Activated naive CD8-positive, alpha-beta T cell (primary cell): ENCODE data around the gene WWTR1.

Experiments
- H3K27ac Mint-ChIP-seq: one replicate; pipeline ENCODE4 v1.8.0; 2021; ENCODE audit warnings: mixed read lengths
- H3K27me3 Mint-ChIP-seq: one replicate; pipeline ENCODE4 v1.8.0; 2021; ENCODE audit warnings: mixed read lengths
- H3K36me3 Mint-ChIP-seq: one replicate; pipeline ENCODE4 v1.8.0; 2021; ENCODE audit warnings: mixed read lengths
- H3K4me1 Mint-ChIP-seq: one replicate; pipeline ENCODE4 v1.8.0; 2021; ENCODE audit warnings: low read depth, mixed read lengths
- H3K4me3 Mint-ChIP-seq: one replicate; pipeline ENCODE4 v1.8.0; 2021; ENCODE audit warnings: mild to moderate bottlenecking, mixed read lengths
- H3K9me3 Mint-ChIP-seq: one replicate; pipeline ENCODE4 v1.8.0; 2021; ENCODE audit warnings: low read depth, mixed read lengths

Gene WWTR1

DNA sequence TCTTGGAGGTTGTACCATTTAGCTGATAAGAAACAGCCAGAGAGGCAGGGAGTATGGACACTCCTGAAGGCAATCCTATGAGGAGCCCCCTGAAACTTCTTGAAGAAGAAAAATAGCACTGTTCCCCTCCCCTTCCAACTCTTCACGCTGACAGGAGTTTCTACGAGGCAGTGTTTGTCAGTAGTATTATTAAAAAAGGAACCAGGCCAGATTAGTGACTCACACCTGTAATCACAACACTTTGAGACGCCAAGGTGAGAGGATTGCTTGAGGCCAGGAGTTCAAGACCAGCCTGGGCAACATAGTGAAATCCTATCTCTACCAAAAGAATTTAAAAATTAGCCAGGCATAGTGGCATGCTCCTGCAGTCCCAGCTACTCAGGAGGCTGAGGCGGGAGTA lies 38.7 kb downstream of the WWTR1 start:
- Mint-ChIP-seq H3K9me3 (no peaks in the 10 kb centered on the region), H3K27ac (no peak overlapping the region), H3K4me1 (peaks cover 5% of the 10 kb centered on the region), H3K27me3 (peaks cover 1% of the 10 kb centered on the region), H3K36me3 (no peaks in the 10 kb centered on the region), H3K4me3 (no peak overlapping the region)

DNA sequence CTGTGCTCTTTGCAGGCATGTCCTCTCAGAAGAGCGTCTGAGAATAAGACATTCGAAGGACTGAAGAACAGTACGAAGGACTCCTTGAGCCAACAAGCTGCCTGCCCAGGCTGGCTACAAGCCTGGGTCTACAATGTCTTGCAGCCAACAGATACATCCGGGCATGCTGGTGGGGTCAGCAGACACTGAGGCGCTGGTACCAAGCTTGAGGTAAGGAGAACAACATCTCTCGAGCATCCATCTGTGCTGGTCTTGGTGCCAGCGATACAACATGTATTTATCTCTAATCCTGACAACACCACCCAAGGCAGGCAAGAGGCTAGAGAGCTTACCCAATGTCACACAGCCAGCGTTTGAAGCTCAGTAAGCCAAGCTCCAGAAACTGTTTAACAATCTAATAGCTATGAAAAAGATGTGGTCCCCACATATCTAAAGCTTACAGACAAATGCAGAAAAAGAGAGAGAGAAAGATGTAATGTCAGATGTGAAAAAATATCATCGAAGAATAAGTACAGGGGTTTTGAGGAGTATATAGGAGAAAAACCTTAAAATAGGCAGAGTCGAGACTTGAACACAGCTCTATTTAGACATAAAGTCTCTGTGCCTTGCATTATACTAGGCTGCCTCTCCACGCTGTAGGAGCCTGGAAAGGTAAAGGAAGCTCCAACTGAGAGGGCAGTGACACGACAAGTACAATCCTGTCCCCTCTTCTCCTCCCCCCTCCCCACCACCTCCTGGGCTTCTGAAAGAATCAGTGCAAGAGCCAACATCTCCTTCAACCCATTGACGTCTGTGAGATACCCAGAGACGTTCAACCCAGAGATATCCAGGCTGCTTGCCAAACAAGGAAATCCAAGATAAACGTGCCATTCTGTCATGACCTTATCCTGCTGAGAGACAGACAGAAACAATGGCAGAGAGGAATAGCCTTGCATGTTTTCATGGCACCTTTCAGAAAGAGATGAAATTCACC lies 39.4 kb downstream of the WWTR1 start:
- Mint-ChIP-seq H3K27ac (no peak overlapping the region), H3K4me1 (peaks cover 5% of the 10 kb centered on the region), H3K4me3 (no peak overlapping the region), H3K27me3 (peaks cover 1% of the 10 kb centered on the region), H3K36me3 (no peaks in the 10 kb centered on the region), H3K9me3 (no peaks in the 10 kb centered on the region)

DNA sequence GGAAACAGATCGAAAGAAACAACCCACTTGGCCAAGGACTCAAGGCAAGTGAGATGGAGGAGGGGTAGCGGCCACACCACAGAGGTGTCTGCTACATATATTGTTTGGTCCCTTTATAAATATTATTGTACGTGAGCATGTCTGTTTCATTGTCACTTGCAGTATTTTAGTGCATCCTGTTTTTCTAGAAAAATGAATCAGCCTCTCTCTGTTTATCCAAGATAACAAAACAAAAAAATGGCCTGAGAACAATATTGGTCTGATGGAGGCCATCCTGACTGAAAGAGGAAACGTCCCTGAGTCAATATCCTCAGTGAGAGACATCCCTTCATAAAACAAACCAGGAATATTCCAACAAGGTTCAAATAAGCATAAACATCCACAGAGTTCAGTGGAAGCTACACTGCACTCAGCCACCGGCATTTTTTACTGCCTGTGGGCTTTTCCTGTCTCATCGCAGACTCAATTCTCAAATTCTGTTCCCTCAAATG lies 42.0 kb downstream of the WWTR1 start:
- H3K4me1 Mint-ChIP-seq: peaks cover 3% of the 10 kb centered on the region
- no peaks in the 10 kb centered on the region for H3K9me3 Mint-ChIP-seq
- no peak overlapping the region for H3K27ac Mint-ChIP-seq
- no peaks in the 10 kb centered on the region for H3K36me3 Mint-ChIP-seq
- H3K4me3 Mint-ChIP-seq: no peak overlapping the region
- no peaks in the 10 kb centered on the region for H3K27me3 Mint-ChIP-seq

DNA sequence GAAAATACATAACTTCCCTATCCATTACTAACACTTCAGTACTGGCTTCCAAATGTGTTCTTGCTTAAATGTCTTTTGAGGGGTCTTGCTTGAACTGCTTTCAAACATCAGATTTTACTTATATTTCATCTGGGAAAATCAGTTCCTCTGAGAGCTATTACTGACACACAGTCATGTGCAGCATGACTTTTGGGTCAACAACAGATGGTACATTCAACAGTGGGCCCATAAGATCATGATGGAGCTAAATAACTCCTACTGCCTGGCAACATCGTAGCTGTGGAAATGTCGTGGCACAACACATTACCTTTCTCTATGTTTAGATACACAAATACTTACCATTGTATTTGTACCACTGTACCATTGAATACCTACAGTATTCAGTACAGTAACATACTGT lies 43.8 kb downstream of the WWTR1 start:
- no peak overlapping the region for H3K4me3 Mint-ChIP-seq
- no peaks in the 10 kb centered on the region for H3K9me3 Mint-ChIP-seq
- no peak overlapping the region for H3K27ac Mint-ChIP-seq
- H3K27me3 Mint-ChIP-seq: no peaks in the 10 kb centered on the region
- H3K36me3 Mint-ChIP-seq: no peaks in the 10 kb centered on the region
- H3K4me1 Mint-ChIP-seq: no peaks in the 10 kb centered on the region

DNA sequence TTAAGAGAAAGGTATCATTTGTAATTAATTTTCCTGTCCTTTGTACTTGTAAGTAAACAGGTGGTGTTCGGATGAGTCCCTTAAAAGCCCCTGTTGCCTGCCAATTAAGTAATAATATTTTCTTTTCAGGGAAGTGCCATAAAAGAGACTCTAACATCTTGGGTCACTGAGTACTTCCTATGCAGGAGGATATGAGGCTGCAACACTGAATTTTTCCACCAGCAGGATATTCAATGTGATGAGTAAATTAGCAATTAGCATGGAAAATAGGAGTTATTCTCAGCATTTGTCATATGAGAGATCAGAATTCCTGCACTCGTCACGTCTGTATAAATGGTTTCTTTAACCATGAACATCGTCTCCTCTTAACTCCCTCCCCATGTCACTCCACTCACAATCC lies 45.4 kb downstream of the WWTR1 start:
- Mint-ChIP-seq H3K9me3 (no peaks in the 10 kb centered on the region), H3K4me3 (no peak overlapping the region), H3K27me3 (no peaks in the 10 kb centered on the region), H3K4me1 (no peaks in the 10 kb centered on the region), H3K36me3 (no peaks in the 10 kb centered on the region), H3K27ac (no peak overlapping the region)

DNA sequence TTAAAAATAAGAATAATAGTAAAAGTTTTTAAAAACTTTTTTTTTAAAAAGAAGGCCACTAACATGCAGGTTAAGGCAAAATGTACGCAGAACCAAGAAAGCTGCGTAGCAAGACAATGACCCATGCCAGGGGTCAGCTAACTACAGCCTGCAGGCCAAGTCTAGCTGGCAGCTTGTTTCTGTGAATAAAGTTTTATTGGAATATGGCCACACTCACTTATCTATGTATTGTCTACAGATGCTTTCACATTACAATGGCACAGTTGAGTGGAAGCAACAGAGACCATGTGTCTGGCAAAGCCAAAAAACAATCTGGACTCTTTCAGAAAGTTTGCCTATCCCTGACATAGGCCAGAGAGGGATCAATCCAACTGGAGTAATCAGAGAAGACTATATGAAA lies 46.7 kb downstream of the WWTR1 start:
- H3K27ac Mint-ChIP-seq: no peak overlapping the region
- no peak overlapping the region for H3K4me3 Mint-ChIP-seq
- H3K27me3 Mint-ChIP-seq: no peaks in the 10 kb centered on the region
- H3K4me1 Mint-ChIP-seq: no peaks in the 10 kb centered on the region
- H3K9me3 Mint-ChIP-seq: no peaks in the 10 kb centered on the region
- no peaks in the 10 kb centered on the region for H3K36me3 Mint-ChIP-seq

DNA sequence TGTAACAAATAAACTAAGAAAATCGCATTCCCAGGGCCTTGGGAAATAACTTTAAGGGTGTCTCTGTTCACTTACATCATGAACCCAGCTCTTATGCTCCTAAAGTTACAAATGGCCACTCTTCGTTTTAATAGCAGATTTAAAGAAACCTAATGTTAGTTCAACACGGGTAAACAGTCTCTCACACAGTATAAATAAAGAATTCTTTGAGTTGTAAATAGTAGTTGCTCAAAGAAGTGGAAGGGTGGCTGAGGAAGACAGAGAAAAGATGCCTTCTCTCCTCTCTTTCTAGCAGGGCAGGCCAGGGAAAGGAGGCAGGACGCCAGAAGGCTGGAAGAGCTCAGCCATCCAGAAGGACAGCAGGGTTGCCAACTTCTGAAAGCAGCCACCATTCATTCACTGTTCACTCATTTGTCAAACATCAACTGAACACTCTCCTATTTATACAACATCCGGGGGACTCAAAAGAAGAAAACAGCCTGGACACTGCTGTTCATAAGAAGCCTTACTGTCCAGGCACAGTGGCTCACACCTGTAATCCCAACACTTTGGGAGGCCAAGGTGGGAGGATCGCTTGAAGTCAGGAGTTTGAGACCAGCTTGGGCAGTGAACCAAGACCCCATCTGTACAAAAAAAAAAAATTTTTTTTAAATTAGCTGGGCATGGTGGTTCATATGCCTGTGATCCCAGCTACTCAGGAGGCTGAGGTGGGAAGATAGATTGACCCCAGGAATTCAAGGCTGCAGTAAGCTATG lies 47.3 kb downstream of the WWTR1 start:
- no peak overlapping the region for H3K27ac Mint-ChIP-seq
- no peak overlapping the region for H3K4me3 Mint-ChIP-seq
- H3K4me1 Mint-ChIP-seq: no peaks in the 10 kb centered on the region
- no peaks in the 10 kb centered on the region for H3K36me3 Mint-ChIP-seq
- H3K9me3 Mint-ChIP-seq: no peaks in the 10 kb centered on the region
- no peaks in the 10 kb centered on the region for H3K27me3 Mint-ChIP-seq

DNA sequence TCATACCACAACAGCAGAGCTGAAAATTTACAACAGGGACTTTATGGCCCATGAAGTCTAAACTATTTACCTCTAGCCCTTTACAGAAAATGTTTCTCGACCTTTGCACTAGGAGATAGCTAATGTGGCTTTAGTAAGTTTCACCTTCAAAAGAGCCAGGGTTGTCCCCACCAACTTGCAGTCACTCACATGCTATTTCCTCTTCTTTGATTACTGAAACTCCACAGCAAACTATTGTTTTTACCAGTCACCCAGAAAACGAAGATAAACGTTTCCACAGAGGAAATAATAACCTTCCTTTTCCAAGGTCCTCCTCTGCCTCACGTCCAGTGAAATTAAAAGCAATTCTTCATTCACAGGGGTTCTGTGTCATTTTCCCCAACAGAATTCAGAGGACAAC lies 48.2 kb downstream of the WWTR1 start:
- H3K36me3 Mint-ChIP-seq: no peaks in the 10 kb centered on the region
- no peaks in the 10 kb centered on the region for H3K4me1 Mint-ChIP-seq
- H3K9me3 Mint-ChIP-seq: no peaks in the 10 kb centered on the region
- H3K27ac Mint-ChIP-seq: no peak overlapping the region
- H3K27me3 Mint-ChIP-seq: no peaks in the 10 kb centered on the region
- no peak overlapping the region for H3K4me3 Mint-ChIP-seq

DNA sequence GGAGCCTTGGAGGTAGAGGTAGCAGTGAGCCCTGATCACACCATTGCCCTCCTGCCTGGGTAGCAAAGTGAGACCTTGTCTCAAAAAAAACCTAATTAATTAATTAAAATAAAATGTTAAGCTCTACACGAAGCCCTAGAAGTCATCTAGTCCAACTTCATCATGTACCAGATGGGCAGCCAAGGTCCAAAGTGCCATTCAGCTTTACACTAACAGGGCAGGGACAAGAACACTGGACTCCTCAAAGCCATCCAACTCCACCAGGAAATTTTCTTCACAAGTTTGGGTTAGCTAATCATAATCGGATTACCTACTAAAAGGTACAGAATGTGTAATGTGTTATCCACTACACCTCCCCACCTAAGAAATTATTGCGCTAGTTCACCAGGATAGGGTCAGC lies 48.8 kb downstream of the WWTR1 start:
- Mint-ChIP-seq H3K36me3 (no peaks in the 10 kb centered on the region), H3K4me1 (no peaks in the 10 kb centered on the region), H3K27me3 (no peaks in the 10 kb centered on the region), H3K27ac (no peak overlapping the region), H3K4me3 (no peak overlapping the region), H3K9me3 (no peaks in the 10 kb centered on the region)

DNA sequence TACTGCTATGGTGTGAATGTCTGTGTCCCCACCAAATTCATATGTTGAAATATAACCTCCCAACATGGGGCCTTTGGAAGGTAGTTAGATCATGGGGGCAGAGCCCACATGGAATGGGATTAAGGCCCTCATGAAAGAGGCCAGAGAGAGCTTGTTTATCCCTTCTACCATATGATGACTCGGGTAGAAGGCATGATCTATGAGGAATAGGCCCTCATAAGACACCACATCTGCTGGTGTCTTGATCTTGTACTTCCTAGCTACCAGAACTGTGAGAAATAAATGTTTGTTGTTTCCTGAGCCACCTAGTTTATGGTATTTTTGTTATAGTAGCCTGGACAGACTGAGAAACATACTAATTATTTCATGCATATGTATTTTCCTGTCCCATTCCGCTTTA lies 51.9 kb downstream of the WWTR1 start:
- H3K27me3 Mint-ChIP-seq: no peaks in the 10 kb centered on the region
- no peaks in the 10 kb centered on the region for H3K9me3 Mint-ChIP-seq
- H3K4me1 Mint-ChIP-seq: no peaks in the 10 kb centered on the region
- H3K4me3 Mint-ChIP-seq: no peak overlapping the region
- H3K36me3 Mint-ChIP-seq: no peaks in the 10 kb centered on the region
- H3K27ac Mint-ChIP-seq: no peak overlapping the region

DNA sequence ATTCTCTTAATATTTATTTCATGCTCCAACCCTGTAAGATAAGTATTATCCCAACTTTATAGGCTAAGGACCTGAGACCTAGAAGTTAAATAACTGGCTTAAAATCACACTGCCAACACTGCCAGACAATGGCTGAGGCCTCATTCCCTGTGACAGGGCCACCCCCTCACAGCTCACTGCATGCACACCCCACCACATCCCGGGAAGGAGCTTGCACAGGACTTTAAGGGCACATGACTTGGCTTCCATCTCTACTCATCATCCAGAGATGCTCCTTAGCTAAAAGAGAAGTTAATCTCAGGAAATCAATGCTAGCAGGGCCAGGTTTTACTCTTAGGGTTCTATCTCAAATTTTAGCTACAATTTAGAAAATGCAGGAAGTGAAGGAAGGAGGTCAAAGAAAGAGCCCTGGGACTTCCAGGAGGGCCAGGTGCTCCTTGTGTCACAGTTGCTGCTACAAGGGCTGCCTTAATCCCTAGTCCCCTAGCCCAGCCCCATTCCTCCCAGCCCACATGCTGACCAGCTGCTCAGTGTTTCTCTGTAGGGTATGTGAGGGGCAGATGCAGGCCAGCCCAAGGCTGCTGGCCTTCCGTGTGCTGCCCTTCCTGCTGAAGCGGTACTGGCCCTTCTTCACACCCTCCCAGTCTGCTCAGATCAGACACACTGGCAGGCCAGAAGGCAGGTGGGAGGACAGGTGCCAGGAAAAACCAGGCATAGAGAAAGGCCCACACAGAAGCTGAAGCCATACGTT lies 53.5 kb downstream of the WWTR1 start:
- Mint-ChIP-seq H3K27me3 (no peaks in the 10 kb centered on the region), H3K27ac (no peak overlapping the region), H3K36me3 (no peaks in the 10 kb centered on the region), H3K9me3 (no peaks in the 10 kb centered on the region), H3K4me1 (no peaks in the 10 kb centered on the region), H3K4me3 (no peak overlapping the region)

DNA sequence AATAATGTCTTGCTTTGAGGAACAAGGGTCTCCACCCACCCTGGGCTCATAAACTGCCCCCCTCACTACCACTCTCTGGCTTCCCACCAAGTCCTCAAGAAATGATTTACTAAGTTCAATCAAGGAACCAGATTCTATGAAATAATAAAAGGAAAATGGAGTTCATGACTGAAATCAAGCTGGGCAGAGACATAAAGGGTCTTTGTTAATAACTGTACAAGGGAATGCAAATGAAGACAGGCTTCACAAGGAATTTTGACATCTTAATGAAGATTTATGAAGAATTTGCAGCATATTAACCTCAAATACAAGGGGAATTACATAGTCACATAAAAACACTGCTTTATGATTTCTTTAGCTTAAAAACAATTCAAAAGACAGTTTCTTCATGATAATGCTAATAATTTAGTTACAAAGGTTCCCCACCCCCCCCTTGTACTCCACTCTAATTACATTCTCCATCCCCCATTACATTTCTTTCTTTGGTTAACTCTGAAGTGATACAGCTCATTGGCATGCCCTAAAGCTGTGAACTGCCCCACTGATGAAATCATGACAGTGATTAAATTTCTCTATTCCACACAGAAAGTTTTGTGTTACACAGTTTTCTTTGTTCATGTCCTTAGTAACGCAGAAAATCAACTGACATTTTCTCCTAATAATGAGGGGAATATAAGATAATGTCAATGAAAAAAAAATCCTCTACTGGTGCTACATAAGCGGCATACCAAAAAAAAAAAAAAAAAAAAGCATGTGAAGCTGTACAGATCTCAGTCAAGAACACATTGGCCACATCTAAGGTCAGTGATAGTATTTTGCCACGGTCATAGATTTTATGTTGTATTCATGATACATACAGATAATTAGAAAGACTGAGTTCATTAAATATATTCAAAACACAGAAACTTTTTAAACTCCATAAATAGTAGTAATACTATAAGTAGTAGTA lies 54.4 kb downstream of the WWTR1 start:
- H3K27ac Mint-ChIP-seq: no peak overlapping the region
- H3K4me3 Mint-ChIP-seq: no peak overlapping the region
- H3K9me3 Mint-ChIP-seq: no peaks in the 10 kb centered on the region

DNA sequence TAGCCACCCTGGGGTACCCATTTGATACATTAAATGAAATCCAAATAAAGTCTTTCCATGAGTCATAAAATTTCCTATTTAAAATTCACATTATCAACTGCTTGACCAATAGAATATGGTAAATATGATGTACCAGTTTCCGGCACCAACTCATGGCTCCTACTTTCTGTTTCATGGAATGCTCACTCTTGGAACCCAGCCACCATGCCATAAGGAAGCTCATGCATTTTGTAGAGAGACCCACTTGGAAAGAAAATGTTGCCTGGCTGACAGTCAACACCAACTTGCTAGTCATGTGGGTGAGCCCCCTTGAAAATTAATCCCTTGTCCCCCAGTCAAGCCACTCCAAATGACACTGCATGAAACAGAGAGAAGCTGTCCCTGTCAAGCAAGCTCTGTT lies 57.2 kb downstream of the WWTR1 start:
- no peak overlapping the region for H3K27ac Mint-ChIP-seq
- no peaks in the 10 kb centered on the region for H3K9me3 Mint-ChIP-seq
- no peaks in the 10 kb centered on the region for H3K4me1 Mint-ChIP-seq
- no peak overlapping the region for H3K4me3 Mint-ChIP-seq
- no peaks in the 10 kb centered on the region for H3K36me3 Mint-ChIP-seq
- H3K27me3 Mint-ChIP-seq: no peaks in the 10 kb centered on the region

More for the DNA sequence above, 54.4 kb downstream of the WWTR1 start:
- no peaks in the 10 kb centered on the region for H3K27me3 Mint-ChIP-seq
- H3K4me1 Mint-ChIP-seq: no peaks in the 10 kb centered on the region
- H3K36me3 Mint-ChIP-seq: no peaks in the 10 kb centered on the region

DNA sequence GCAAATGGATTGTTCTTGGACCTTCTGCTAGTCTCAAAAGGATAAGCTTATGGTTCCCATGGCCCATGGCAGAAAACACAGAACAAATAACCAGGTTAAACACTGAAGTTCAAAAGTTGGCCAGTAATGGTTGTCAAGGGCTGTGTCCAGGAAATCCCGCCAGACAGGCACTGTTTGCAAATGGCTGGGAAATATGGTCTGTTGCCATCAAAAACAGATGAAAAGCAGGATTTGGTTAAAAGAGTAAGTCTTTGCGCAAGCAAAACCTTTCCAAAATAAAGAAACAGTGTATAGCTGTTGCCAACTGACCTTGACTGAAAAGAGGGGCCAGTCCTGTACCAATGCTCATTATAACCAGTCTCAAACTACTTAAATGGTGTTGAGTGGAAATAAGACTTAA lies 58.6 kb downstream of the WWTR1 start:
- Mint-ChIP-seq H3K9me3 (no peaks in the 10 kb centered on the region), H3K27ac (no peak overlapping the region), H3K4me1 (no peaks in the 10 kb centered on the region), H3K27me3 (no peaks in the 10 kb centered on the region), H3K36me3 (no peaks in the 10 kb centered on the region), H3K4me3 (no peak overlapping the region)
